Caco-2 (cell line): ENCODE results near the gene ST6GALNAC1. TPM values are rescaled to one million over a fixed set of nuclear protein-coding genes. Genes with fewer than 3 reads are reported as not detected.
A peak's percentile ranks its signal among the peaks of the same experiment; 100 is the strongest.
"Not testable (repeated sequence)": the region's sequence is repeated elsewhere in the genome, so short reads cannot be mapped to it uniquely, and the experiment has no call there.

ENCODE experiments used
- BruUV-seq: library from RNA; stranded (reverse); fragments of 400-500 nt; replicated peaks from 2 replicates; lab custom pipeline; 2021; lab: Mats Ljungman, UMichigan
- CTCF ChIA-PET: fragments of 300-600 bp; sonication (Branson Sonifier 250); formaldehyde crosslinking; loops from one replicate; lab custom pipeline; 2022; ENCODE audit warnings: antibody characterized with exemption; lab: Charles Lee
- POLR2A ChIA-PET: fragments of 300-600 bp; sonication (Branson Sonifier 250); formaldehyde crosslinking; loops from one replicate; lab custom pipeline; 2022; ENCODE audit warnings: antibody characterized with exemption; lab: Charles Lee
- DNase-seq, 2 experiments: peaks; one replicate each; pipeline versions ENCODE4 v3.0.0 to v3.0.0-alpha.2; 2020 to 2022
- H3K27me3 ChIP-seq: replicated peaks from 2 replicates; pipeline ENCODE4 v1.6.0; 2011; ENCODE audit warnings: low read length; ENCODE audit not compliant: control insufficient read depth, insufficient read depth
- H3K36me3 ChIP-seq: 2 replicates; pipeline ENCODE4 v1.5.1; 2011; ENCODE audit warnings: low read length; ENCODE audit not compliant: control insufficient read depth, insufficient read depth
- H3K4me1 ChIP-seq: fragments of 250-450 bp; sonication (Bioruptor Pico); 2 replicates; pipeline ENCODE4 v1.5.1; 2020; ENCODE audit warnings: mild to moderate bottlenecking
- H3K4me3 ChIP-seq: 2 replicates; pipeline ENCODE4 v1.5.1; 2011; ENCODE audit warnings: low read depth, mild to moderate bottlenecking, control low read depth, low read length
- H3K9me3 ChIP-seq: fragments of 250-450 bp; sonication (Bioruptor Pico); 2 replicates; pipeline ENCODE4 v1.5.1; 2020; ENCODE audit warnings: mild to moderate bottlenecking, moderate library complexity
- H3K27ac Mint-ChIP-seq: one replicate; pipeline ENCODE4 v1.8.0; 2022; ENCODE audit warnings: mixed read lengths; ENCODE audit not compliant: unreplicated experiment
- H3K27me3 Mint-ChIP-seq: one replicate; pipeline ENCODE4 v1.8.0; 2022; ENCODE audit warnings: mixed read lengths; ENCODE audit not compliant: insufficient read depth, unreplicated experiment
- H3K36me3 Mint-ChIP-seq: one replicate; pipeline ENCODE4 v1.8.0; 2022; ENCODE audit warnings: mild to moderate bottlenecking, mixed read lengths; ENCODE audit not compliant: insufficient read depth, unreplicated experiment
- H3K4me1 Mint-ChIP-seq: one replicate; pipeline ENCODE4 v1.8.0; 2022; ENCODE audit warnings: low read depth, mixed read lengths; ENCODE audit not compliant: unreplicated experiment
- H3K4me3 Mint-ChIP-seq: one replicate; pipeline ENCODE4 v1.8.0; 2022; ENCODE audit warnings: mild to moderate bottlenecking, moderate library complexity, mixed read lengths; ENCODE audit not compliant: unreplicated experiment
- H3K9me3 Mint-ChIP-seq: one replicate; pipeline ENCODE4 v1.8.0; 2022; ENCODE audit warnings: mixed read lengths; ENCODE audit not compliant: unreplicated experiment
- CTCF ChIP-seq, 2 experiments: fragments of 200-600 bp in 1 of 2; IDR thresholded peaks; 1 replicate in 1 of 2; 2 replicates in 1 of 2; pipeline versions ENCODE4 v1.5.1 to v1.8.0; 2011 to 2022; ENCODE audit warnings: antibody characterized with exemption in 1 of 2, control low read depth in 1 of 2, inconsistent platforms in 1 of 2, low read depth in 1 of 2, low read length in 1 of 2, mild to moderate bottlenecking in 1 of 2, moderate library complexity in 1 of 2; ENCODE audit not compliant: insufficient read depth in 1 of 2, severe bottlenecking in 1 of 2, unreplicated experiment in 1 of 2
- intact Hi-C: fragments of 100-400 bp; cut with micrococcal nuclease; formaldehyde crosslinking; loops from one replicate; pipeline ENCODE4 v1.10.0; 2022; ENCODE audit not compliant: unreplicated experiment
- total RNA-seq: library from RNA; stranded (reverse); gene quantifications from 2 replicates; pipeline ENCODE4 v1.2.3, GENCODE V29; 2022

Gene ST6GALNAC1
- total RNA-seq, 1 experiment from 2014 or later = 1.7 TPM

GRCh38 chr17:76617838-76618237 lies 25.7 kb downstream of the ST6GALNAC1 start:
- intact Hi-C loops = no loop called here
- H3K36me3 ChIP-seq = no peaks in the 10 kb centered on the region; the same call in 1 of the 2 replicates
- H3K27ac Mint-ChIP-seq = no peak overlapping the region
- no peaks in the 10 kb centered on the region for H3K27me3 Mint-ChIP-seq
- H3K9me3 ChIP-seq = peaks cover 19% of the 10 kb centered on the region
- peaks cover 24% of the 10 kb centered on the region for H3K36me3 Mint-ChIP-seq
- ChIA-PET CTCF (no interaction called here), POLR2A (no interaction called here)
- H3K27me3 ChIP-seq = no peaks in the 10 kb centered on the region
- peaks cover 15% of the 10 kb centered on the region for H3K4me1 ChIP-seq
- H3K4me1 Mint-ChIP-seq = peaks cover 13% of the 10 kb centered on the region
- no peaks in the 10 kb centered on the region for H3K9me3 Mint-ChIP-seq
- TF ChIP-seq CTCF (IDR thresholded peaks at IDR 0.05; ENCODE audit: insufficient read depth in 1 of 2, low read depth in 1 of 2, low read length in 1 of 2, severe bottlenecking in 1 of 2, unreplicated experiment in 1 of 2) = no peak
- no peak overlapping the region for H3K4me3 ChIP-seq
- DNase-seq = no peak
- H3K4me3 Mint-ChIP-seq = no peak overlapping the region
- BruUV-seq = no TSS peak

- Mint-ChIP-seq H3K4me3 (no peak overlapping the region), H3K36me3 (peaks cover 30% of the 10 kb centered on the region), H3K9me3 (no peaks in the 10 kb centered on the region), H3K27me3 (no peaks in the 10 kb centered on the region), H3K4me1 (peaks cover 35% of the 10 kb centered on the region), H3K27ac (no peak overlapping the region)
- Histone ChIP-seq H3K4me1 (peaks cover 33% of the 10 kb centered on the region), H3K27me3 (no peaks in the 10 kb centered on the region), H3K36me3 (no peaks in the 10 kb centered on the region; the same call in 1 of the 2 replicates), H3K9me3 (peaks cover 19% of the 10 kb centered on the region), H3K4me3 (no peak overlapping the region)
- intact Hi-C loops = no loop called here
- ChIA-PET POLR2A (interaction anchor here (0.5 kb wide), 1 partner anchor 13 kb away, joined by 3 read pairs; no protein-coding TSS in a partner anchor), CTCF (interaction anchor here (4.0 kb wide), 1 partner anchor 9 kb away, joined by 29 read pairs; no protein-coding TSS in a partner anchor)
- BruUV-seq = no TSS peak
- TF ChIP-seq CTCF (IDR thresholded peaks at IDR 0.05; ENCODE audit: insufficient read depth in 1 of 2, low read depth in 1 of 2, low read length in 1 of 2, severe bottlenecking in 1 of 2, unreplicated experiment in 1 of 2) = no peak
- no peak for DNase-seq
Measured at GRCh38 chr17:76614912-76615617, 28.5 kb downstream of the ST6GALNAC1 start.

GRCh38 chr17:76614064-76614759 lies 29.3 kb downstream of the ST6GALNAC1 start:
- H3K4me3 ChIP-seq, DNase-seq, H3K27me3 Mint-ChIP-seq, H3K9me3 Mint-ChIP-seq, H3K36me3 ChIP-seq, H3K4me3 Mint-ChIP-seq, intact Hi-C loops, H3K27me3 ChIP-seq, BruUV-seq: not testable (repeated sequence)
- POLR2A ChIA-PET = interaction anchor here (0.6 to 1.3 kb wide), 2 partner anchors 13 to 42 kb away, joined by 3 read pairs; no protein-coding TSS in a partner anchor
- H3K36me3 Mint-ChIP-seq = peaks cover 30% of the 10 kb centered on the region
- peaks cover 33% of the 10 kb centered on the region for H3K4me1 ChIP-seq
- peaks cover 19% of the 10 kb centered on the region for H3K9me3 ChIP-seq
- H3K4me1 Mint-ChIP-seq = peaks cover 38% of the 10 kb centered on the region
- H3K27ac Mint-ChIP-seq = peak overlapping the region; percentile 91
- CTCF ChIA-PET = interaction anchor here (0.7 to 4.0 kb wide), 4 partner anchors 10 to 57 kb away, joined by 4 to 29 read pairs (median 7); no protein-coding TSS in a partner anchor
